Effector memory CD8-positive, alpha-beta T cell (primary cell): Measurements from ENCODE around the gene PGA3.

Experiments
- ATAC-seq: fragments of 150-1000 bp; cut with Tn5 transposase; replicated peaks from 2 replicates; pipeline ENCODE4 v1.10.0; 2021; ENCODE audit warnings: mild to moderate bottlenecking, moderate library complexity
- DNase-seq, 3 experiments: peaks; one replicate each; pipeline ENCODE4 v3.0.0; 2021
- H3K27ac Mint-ChIP-seq, 2 donors: one replicate each; pipeline ENCODE4 v1.8.0; 2022; ENCODE audit warnings: mild to moderate bottlenecking in 2 of 2, mixed read lengths in 2 of 2, moderate library complexity in 2 of 2
- H3K27me3 Mint-ChIP-seq, 2 donors: one replicate each; pipeline ENCODE4 v1.8.0; 2022; ENCODE audit warnings: mixed read lengths in 2 of 2
- H3K36me3 Mint-ChIP-seq: one replicate; pipeline ENCODE4 v1.8.0; 2022; ENCODE audit warnings: mild to moderate bottlenecking, moderate library complexity, mixed read lengths; ENCODE audit not compliant: insufficient read depth
- H3K4me1 Mint-ChIP-seq, 2 donors: one replicate each; pipeline ENCODE4 v1.8.0; 2022; ENCODE audit warnings: low read depth in 2 of 2, mixed read lengths in 2 of 2
- H3K4me3 Mint-ChIP-seq, 2 donors: one replicate each; pipeline ENCODE4 v1.8.0; 2022; ENCODE audit warnings: mild to moderate bottlenecking in 2 of 2, mixed read lengths in 2 of 2, moderate library complexity in 2 of 2
- H3K9me3 Mint-ChIP-seq, 2 donors: one replicate each; pipeline ENCODE4 v1.8.0; 2022; ENCODE audit warnings: mixed read lengths in 2 of 2

Gene PGA3

GRCh38 chr11:61254403-61255025 is 51.2 kb downstream of the PGA3 start:
- ATAC-seq: peak; percentile 78
- no peak overlapping the region for H3K4me3 Mint-ChIP-seq
- H3K4me1 Mint-ChIP-seq: no peaks in the 10 kb centered on the region
- H3K27me3 Mint-ChIP-seq: peaks cover 25 to 38% of the 10 kb centered on the region in 2 donors
- no peaks in the 10 kb centered on the region for H3K9me3 Mint-ChIP-seq
- H3K27ac Mint-ChIP-seq: no peak overlapping the region
- DNase-seq: peak; percentile 46 to 51 (median 46)
- H3K36me3 Mint-ChIP-seq: no peaks in the 10 kb centered on the region

GRCh38 chr11:61256710-61257482 is 53.6 kb downstream of the PGA3 start:
- no peak overlapping the region for H3K4me3 Mint-ChIP-seq
- no peak for DNase-seq

GRCh38 chr11:61258546-61258945 is 55.2 kb downstream of the PGA3 start:
- no peaks in the 10 kb centered on the region for H3K36me3 Mint-ChIP-seq
- H3K4me3 Mint-ChIP-seq: no peak overlapping the region
- H3K4me1 Mint-ChIP-seq: no peaks in the 10 kb centered on the region
- no peak for ATAC-seq
- no peaks in the 10 kb centered on the region for H3K9me3 Mint-ChIP-seq
- H3K27me3 Mint-ChIP-seq: peaks cover 23% of the 10 kb centered on the region in 2 donors
- H3K27ac Mint-ChIP-seq: no peak overlapping the region
- no peak for DNase-seq

More at GRCh38 chr11:61256710-61257482, 53.6 kb downstream of the PGA3 start:
- Mint-ChIP-seq H3K9me3 (no peaks in the 10 kb centered on the region), H3K4me1 (no peaks in the 10 kb centered on the region), H3K27me3 (peaks cover 24 to 26% of the 10 kb centered on the region in 2 donors), H3K36me3 (no peaks in the 10 kb centered on the region), H3K27ac (no peak overlapping the region)
- no peak for ATAC-seq

- Mint-ChIP-seq H3K36me3 (no peaks in the 10 kb centered on the region), H3K27ac (no peak overlapping the region), H3K4me3 (no peak overlapping the region), H3K9me3 (no peaks in the 10 kb centered on the region), H3K27me3 (peaks cover 20 to 23% of the 10 kb centered on the region in 2 donors), H3K4me1 (no peaks in the 10 kb centered on the region)
- no peak for ATAC-seq
- DNase-seq: no peak
These were observed 56.0 kb downstream of the PGA3 start for GRCh38 chr11:61259363-61259762.
